Neuronal stem cell (in vitro differentiated cells): ENCODE results near the gene B9D1.

Source experiments
- DNase-seq: peaks from one replicate; pipeline ENCODE4 v3.0.0-alpha.2; 2013; ENCODE audit warnings: low spot score
- H2AFZ ChIP-seq: one replicate; pipeline ENCODE4 v1.6.1; 2013; ENCODE audit warnings: mild to moderate bottlenecking, low read length, inconsistent platforms
- H2AK5ac ChIP-seq: 2 replicates; pipeline ENCODE4 v1.6.1; 2013; ENCODE audit warnings: low read depth, mild to moderate bottlenecking, inconsistent platforms, low read length, moderate library complexity, mixed read lengths
- H2BK120ac ChIP-seq: 2 replicates; pipeline ENCODE4 v1.6.1; 2013; ENCODE audit warnings: low read depth, mild to moderate bottlenecking, inconsistent platforms, low read length, moderate library complexity, mixed read lengths
- H2BK12ac ChIP-seq: one replicate; pipeline ENCODE4 v1.6.1; 2013; ENCODE audit warnings: low read length, inconsistent platforms
- H2BK15ac ChIP-seq: 2 replicates; pipeline ENCODE4 v1.6.1; 2013; ENCODE audit warnings: mild to moderate bottlenecking, low read length, inconsistent platforms, mixed read lengths
- H2BK5ac ChIP-seq: one replicate; pipeline ENCODE4 v1.6.1; 2013; ENCODE audit warnings: inconsistent platforms, mild to moderate bottlenecking, low read length, moderate library complexity
- H3K14ac ChIP-seq: one replicate; pipeline ENCODE4 v1.6.1; 2013; ENCODE audit warnings: low read length, inconsistent platforms
- H3K18ac ChIP-seq: 2 replicates; pipeline ENCODE4 v1.6.1; 2013; ENCODE audit warnings: low read length, inconsistent platforms
- H3K23ac ChIP-seq: 2 replicates; pipeline ENCODE4 v1.6.1; 2013; ENCODE audit warnings: low read depth, mild to moderate bottlenecking, mixed read lengths, low read length, inconsistent platforms; ENCODE audit not compliant: poor library complexity
- H3K27ac ChIP-seq: replicated peaks from 3 replicates; pipeline ENCODE4 v1.5.1; 2013; ENCODE audit warnings: low read length, inconsistent platforms
- H3K27me3 ChIP-seq, 3 experiments: 2 replicates each; pipeline ENCODE4 v1.6.1; 2013; ENCODE audit warnings: low read length in 3 of 3, mild to moderate bottlenecking in 2 of 3, inconsistent platforms in 1 of 3, low read depth in 1 of 3, mixed read lengths in 1 of 3, moderate library complexity in 1 of 3; ENCODE audit not compliant: control insufficient read depth in 3 of 3, insufficient read depth in 3 of 3
- H3K36me3 ChIP-seq, 2 donors: replicated peaks in 1 of 2; 2 replicates each; pipeline ENCODE4 v1.6.1; 2013; ENCODE audit warnings: low read length in 2 of 2; ENCODE audit not compliant: control insufficient read depth in 2 of 2, insufficient read depth in 2 of 2
- H3K4ac ChIP-seq: 2 replicates; pipeline ENCODE4 v1.6.1; 2013; ENCODE audit warnings: inconsistent platforms, mild to moderate bottlenecking, low read length, moderate library complexity
- H3K4me1 ChIP-seq, 2 donors: 1 replicate in 1 of 2; 2 replicates in 1 of 2; pipeline ENCODE4 v1.6.1; 2013; ENCODE audit warnings: low read length in 2 of 2, low read depth in 1 of 2; ENCODE audit not compliant: control insufficient read depth in 2 of 2, insufficient read depth in 1 of 2
- H3K4me2 ChIP-seq: one replicate; pipeline ENCODE4 v1.6.1; 2013; ENCODE audit warnings: mild to moderate bottlenecking, low read length, inconsistent platforms; ENCODE audit not compliant: insufficient read depth, poor library complexity, severe bottlenecking
- H3K4me3 ChIP-seq, 2 donors: 2 replicates each; pipeline ENCODE4 v1.5.1; 2013; ENCODE audit warnings: low read length in 2 of 2, mild to moderate bottlenecking in 2 of 2, inconsistent platforms in 1 of 2, moderate library complexity in 1 of 2
- H3K79me1 ChIP-seq: one replicate; pipeline ENCODE4 v1.6.1; 2013; ENCODE audit warnings: low read depth, mild to moderate bottlenecking, inconsistent platforms, low read length, moderate library complexity
- H3K9ac ChIP-seq: one replicate; pipeline ENCODE4 v1.6.1; 2013; ENCODE audit warnings: mild to moderate bottlenecking, low read depth, low read length, inconsistent platforms; ENCODE audit not compliant: poor library complexity
- H3K9me3 ChIP-seq, 2 donors: replicated peaks in 1 of 2; 2 replicates each; pipeline versions ENCODE3 to v1.6.1; 2013; ENCODE audit warnings: low read length in 2 of 2, mild to moderate bottlenecking in 2 of 2, inconsistent platforms in 1 of 2, low read depth in 1 of 2, mixed read lengths in 1 of 2, moderate library complexity in 1 of 2; ENCODE audit not compliant: control insufficient read depth in 2 of 2, insufficient read depth in 1 of 2
- H4K8ac ChIP-seq: one replicate; pipeline ENCODE4 v1.6.1; 2013; ENCODE audit warnings: low read depth, mild to moderate bottlenecking, inconsistent platforms, low read length, moderate library complexity
- H4K91ac ChIP-seq: one replicate; pipeline ENCODE4 v1.6.1; 2013; ENCODE audit warnings: low read length, low read depth, mild to moderate bottlenecking, inconsistent platforms; ENCODE audit not compliant: poor library complexity
- WGBS, 2 donors: extraction: QIAGEN DNeasy Blood & Tissue Kit; methylation state at CpG; one replicate each; pipeline ENCODE4 v1.1.7; 2013; ENCODE audit warnings: missing lambda C conversion rate in 2 of 2, mixed read lengths in 1 of 2; ENCODE audit not compliant: insufficient read length in 2 of 2, insufficient replicate concordance in 1 of 2; ENCODE audit errors: extremely low coverage in 2 of 2; 5-methylcytosine and 5-hydroxymethylcytosine counted together

Gene B9D1

GRCh38 chr17:19386974-19387920 lies 24.7 kb upstream of the B9D1 start, which contains the start of gene MFAP4:
MFAP4 (minus strand) TSS chr17:19387190; CDS start chr17:19387155, 35 bp downstream.
- Histone ChIP-seq H3K4ac (no peak within 1 kb of the TSS), H2AFZ (peak within 1 kb of the TSS; percentile 94), H3K9ac (peak within 1 kb of the TSS; percentile 73), H3K4me3 (peak within 1 kb of the TSS in 1 of 2 donors; percentile 18), H3K14ac (no peak within 1 kb of the TSS), H2BK12ac (peak within 1 kb of the TSS; percentile 8), H4K8ac (no peak within 1 kb of the TSS), H2BK120ac (no peak within 1 kb of the TSS), H3K27me3 (peaks cover 0 to 23% (median 0%) of the 10 kb centered on the region in 3 experiments), H2BK15ac (peak within 1 kb of the TSS; percentile 13), H3K79me1 (peaks cover 2% of the 10 kb centered on the region), H3K4me1 (peaks cover 11 to 19% of the 10 kb centered on the region in 2 donors), H2BK5ac (no peak within 1 kb of the TSS), H3K4me2 (peak within 1 kb of the TSS; percentile 43), H3K9me3 (no peaks in the 10 kb centered on the region), H3K23ac (peak within 1 kb of the TSS; percentile 31), H4K91ac (no peak within 1 kb of the TSS), H3K18ac (peak within 1 kb of the TSS; percentile 84), H3K27ac (no peak within 1 kb of the TSS), H2AK5ac (peak within 1 kb of the TSS; percentile 65), H3K36me3 (peaks cover 30 to 35% of the 10 kb centered on the region in 2 donors)
- no peak for DNase-seq
- WGBS, 2 donors: no CpG with 5 or more reads among the region's 22 CpGs

GRCh38 chr17:19386051-19386929 lies 23.8 kb upstream of the B9D1 start:
- Histone ChIP-seq H2BK12ac (no peak overlapping the region), H3K23ac (no peak overlapping the region), H3K4me2 (no peak overlapping the region), H3K18ac (peak overlapping the region; percentile 1), H3K9ac (peak overlapping the region; percentile 73), H2AFZ (peak overlapping the region; percentile 94), H2AK5ac (peak overlapping the region; percentile 41), H3K27ac (no peak overlapping the region), H4K91ac (no peak overlapping the region), H2BK5ac (no peak overlapping the region), H3K36me3 (peaks cover 33 to 45% of the 10 kb centered on the region in 2 donors), H3K4me3 (no peak overlapping the region), H3K4me1 (peaks cover 11 to 19% of the 10 kb centered on the region in 2 donors), H2BK120ac (no peak overlapping the region), H3K4ac (no peak overlapping the region), H2BK15ac (peak overlapping the region; percentile 13), H3K79me1 (peaks cover 4% of the 10 kb centered on the region), H4K8ac (no peak overlapping the region), H3K14ac (no peak overlapping the region), H3K9me3 (no peaks in the 10 kb centered on the region), H3K27me3 (peaks cover 0 to 16% (median 0%) of the 10 kb centered on the region in 3 experiments)
- no peak for DNase-seq
- no CpG with 5 or more reads among the region's 20 CpGs for WGBS, 2 donors

- H2BK15ac ChIP-seq: no peak overlapping the region
- H2AFZ ChIP-seq: no peak overlapping the region
- no peak overlapping the region for H2AK5ac ChIP-seq
- no CpG with 5 or more reads among the region's 9 CpGs for WGBS, 2 donors
- H3K79me1 ChIP-seq: peaks cover 7% of the 10 kb centered on the region
- H3K4ac ChIP-seq: no peak overlapping the region
- no peak overlapping the region for H3K27ac ChIP-seq
- no peak for DNase-seq
- no peak overlapping the region for H3K4me3 ChIP-seq
- H3K23ac ChIP-seq: no peak overlapping the region
- H3K9ac ChIP-seq: no peak overlapping the region
- no peak overlapping the region for H2BK120ac ChIP-seq
- H3K4me2 ChIP-seq: no peak overlapping the region
- H3K18ac ChIP-seq: no peak overlapping the region
- no peak overlapping the region for H2BK12ac ChIP-seq
- no peaks in the 10 kb centered on the region for H3K9me3 ChIP-seq
- H4K91ac ChIP-seq: no peak overlapping the region
- H3K14ac ChIP-seq: no peak overlapping the region
- peaks cover 0 to 11% (median 0%) of the 10 kb centered on the region in 3 experiments for H3K27me3 ChIP-seq
- no peak overlapping the region for H2BK5ac ChIP-seq
- peaks cover 40 to 52% of the 10 kb centered on the region in 2 donors for H3K36me3 ChIP-seq
- H3K4me1 ChIP-seq: peaks cover 11 to 19% of the 10 kb centered on the region in 2 donors
- H4K8ac ChIP-seq: no peak overlapping the region
These were observed 23.0 kb upstream of the B9D1 start for GRCh38 chr17:19385521-19385983.
